HG03139 (cell line): ENCODE measurements around the gene KRT17.
"Not testable (repeated sequence)": the region's sequence is repeated elsewhere in the genome, so short reads cannot be mapped to it uniquely, and the experiment has no call there.

Source experiments
- ATAC-seq: cut with Tn5 transposase; IDR thresholded peaks from one replicate; pipeline ENCODE4 v1.9.1; 2021; ENCODE audit not compliant: unreplicated experiment

Gene KRT17

GRCh38 chr17:41578971-41579370 is 45.4 kb downstream of the KRT17 start:
- no peak for ATAC-seq

GRCh38 chr17:41578538-41578937 is 45.8 kb downstream of the KRT17 start:
- no peak for ATAC-seq

GRCh38 chr17:41576740-41577139 is 47.6 kb downstream of the KRT17 start:
- not testable (repeated sequence) for ATAC-seq

- ATAC-seq: no peak
Measured at GRCh38 chr17:41575336-41575735, 49.0 kb downstream of the KRT17 start.

GRCh38 chr17:41571561-41572434 is 52.6 kb downstream of the KRT17 start, which contains the start of gene KRT9:
Gene KRT9 (minus strand): TSS chr17:41572059. CDS start chr17:41571992, 67 bp downstream.
- no peak for ATAC-seq
